HPDE6-E6E7 (cell line): ENCODE data around the gene BCL2L13.
"Not testable (repeated sequence)": the region's sequence is repeated elsewhere in the genome, so short reads cannot be mapped to it uniquely, and the experiment has no call there.

Experiments used
- DNase-seq: peaks from one replicate; pipeline ENCODE4 v3.0.0; 2011; ENCODE audit warnings: missing footprints; ENCODE audit errors: extremely low spot score

Gene BCL2L13

DNA sequence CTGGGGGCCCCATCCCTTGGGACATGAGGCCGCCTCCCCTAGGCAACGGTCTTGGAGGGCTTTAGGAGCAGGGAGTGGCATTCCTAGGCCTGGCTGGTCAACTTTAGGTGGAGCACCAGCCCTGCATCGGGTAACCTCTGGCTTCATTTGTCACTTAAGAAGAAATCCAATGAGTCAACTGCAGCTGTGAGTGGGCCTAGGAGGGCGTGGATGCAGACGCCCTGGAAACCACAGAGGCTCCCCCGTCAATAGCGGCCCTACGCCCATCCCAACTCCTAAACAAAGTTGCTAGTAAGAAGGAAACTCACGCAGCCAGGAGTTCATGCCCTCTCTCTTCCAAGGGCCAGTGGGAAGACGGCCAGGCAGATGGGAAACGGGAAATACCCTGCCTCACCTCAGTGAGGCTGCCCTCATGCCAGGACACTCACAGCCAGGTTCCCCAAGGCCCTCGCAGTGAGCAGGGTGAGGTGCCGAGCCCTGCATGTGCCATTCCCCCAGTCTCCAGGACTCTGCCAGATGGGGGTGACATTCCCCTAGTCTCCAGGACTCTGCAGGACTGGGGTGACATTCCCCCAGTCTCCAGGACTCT is 114.9 kb downstream of the BCL2L13 start:
- no peak for DNase-seq

DNA sequence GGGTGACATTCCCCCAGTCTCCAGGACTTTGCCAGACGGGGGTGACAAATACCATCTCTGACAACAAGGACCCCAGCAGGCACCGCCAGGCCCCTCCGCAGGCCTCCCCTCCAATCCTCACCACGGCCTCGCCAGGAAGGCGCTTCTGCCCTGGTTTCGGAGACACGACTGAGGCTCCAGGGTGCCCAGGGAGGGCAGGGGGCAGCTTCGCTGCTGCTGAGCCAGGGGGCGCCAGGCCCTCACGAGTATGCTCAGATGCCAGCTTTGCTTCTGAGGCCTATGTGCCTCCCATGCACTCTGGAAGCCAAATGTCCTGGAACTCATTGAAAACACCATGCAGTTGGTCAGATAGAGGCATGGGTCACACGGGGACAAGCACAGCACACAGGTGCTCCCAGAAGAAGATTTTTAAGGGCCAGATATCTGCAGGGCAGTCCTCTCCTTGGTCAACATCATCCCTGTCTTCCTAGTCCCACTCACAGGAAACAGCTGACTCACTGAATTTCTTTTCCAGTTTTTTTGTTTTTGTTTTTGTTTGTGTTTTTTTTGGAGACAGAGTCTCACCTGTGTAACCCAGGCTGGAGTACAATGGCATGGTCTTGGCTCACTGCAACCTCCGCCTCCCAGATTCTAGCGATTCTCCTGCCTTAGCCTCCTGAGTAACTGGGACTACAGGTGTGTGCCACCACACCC is 115.8 kb downstream of the BCL2L13 start:
- DNase-seq, result no peak

DNA sequence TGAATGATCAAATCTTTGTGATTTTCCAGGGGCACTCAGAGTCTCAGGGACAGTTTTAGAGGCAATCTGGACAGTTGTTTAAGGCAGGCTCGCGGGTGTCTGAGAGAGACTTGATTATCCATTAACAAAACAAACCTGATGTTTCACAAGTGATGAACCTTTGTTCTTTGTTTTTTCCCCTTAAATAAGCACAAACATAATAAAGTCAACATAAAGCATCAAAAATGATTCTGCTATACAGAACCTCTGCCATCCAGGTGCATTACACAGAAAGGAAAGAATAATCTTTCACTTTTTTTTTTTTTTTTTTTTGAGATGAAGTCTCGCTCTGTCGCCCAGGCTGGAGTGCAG is 122.6 kb downstream of the BCL2L13 start:
- no peak for DNase-seq

DNA sequence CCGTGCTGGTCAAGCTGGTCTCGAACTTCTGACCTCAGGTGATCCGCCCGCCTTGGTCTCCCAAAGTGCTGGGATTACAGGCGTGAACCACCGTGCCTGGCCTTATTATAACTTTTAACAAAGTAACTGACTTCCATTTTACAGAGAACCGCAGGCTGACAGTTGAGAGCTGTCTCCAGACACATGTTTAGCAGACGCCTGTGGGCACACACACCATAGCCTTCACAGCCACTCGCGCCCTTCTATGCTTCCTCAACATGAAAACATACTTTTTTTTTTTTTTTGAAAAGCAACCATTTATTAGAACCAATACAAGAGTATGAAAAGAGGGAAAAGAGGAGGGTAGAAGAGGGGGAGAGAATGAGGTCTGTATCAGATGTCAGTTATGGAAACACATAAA is 124.9 kb downstream of the BCL2L13 start:
- DNase-seq, result not testable (repeated sequence)

DNA sequence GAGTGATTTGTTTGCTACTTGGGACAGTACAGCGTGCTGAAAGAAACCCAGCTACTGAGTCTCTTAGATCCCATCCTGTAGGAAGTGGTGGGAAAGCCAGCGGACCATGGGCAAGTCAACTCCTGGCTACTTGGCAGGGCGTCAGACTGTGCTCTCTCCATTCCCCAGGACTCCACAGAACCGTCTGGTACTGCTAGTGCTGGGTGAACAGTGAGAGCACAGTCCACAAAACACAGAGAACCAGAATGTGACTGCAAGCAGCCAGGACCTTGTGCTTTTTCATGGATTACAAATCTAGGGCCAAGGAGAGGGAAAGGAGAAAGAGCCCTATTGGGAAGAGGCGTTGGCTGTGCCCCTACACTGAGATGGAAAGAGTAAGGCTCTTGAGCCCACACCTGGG is 125.5 kb downstream of the BCL2L13 start:
- DNase-seq, result no peak

DNA sequence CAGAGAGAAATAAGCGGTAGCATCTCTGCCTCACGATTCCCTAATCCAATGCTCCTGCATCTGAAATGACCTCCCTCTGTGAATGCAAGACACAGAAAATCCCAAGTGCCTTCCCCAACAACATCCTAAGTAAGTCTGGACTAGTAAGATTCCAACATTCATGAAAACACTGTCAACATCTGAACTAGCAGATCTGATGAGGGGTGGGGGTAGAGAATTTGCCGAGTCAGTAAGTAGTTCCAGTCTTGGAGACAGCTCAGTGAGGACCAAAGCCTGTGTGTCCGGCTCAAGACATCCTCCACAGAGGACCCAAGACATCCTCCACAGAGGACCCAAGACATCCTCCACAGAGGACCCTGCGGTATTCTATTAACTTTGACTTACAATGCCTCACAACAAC is 126.3 kb downstream of the BCL2L13 start:
- not testable (repeated sequence) for DNase-seq

DNA sequence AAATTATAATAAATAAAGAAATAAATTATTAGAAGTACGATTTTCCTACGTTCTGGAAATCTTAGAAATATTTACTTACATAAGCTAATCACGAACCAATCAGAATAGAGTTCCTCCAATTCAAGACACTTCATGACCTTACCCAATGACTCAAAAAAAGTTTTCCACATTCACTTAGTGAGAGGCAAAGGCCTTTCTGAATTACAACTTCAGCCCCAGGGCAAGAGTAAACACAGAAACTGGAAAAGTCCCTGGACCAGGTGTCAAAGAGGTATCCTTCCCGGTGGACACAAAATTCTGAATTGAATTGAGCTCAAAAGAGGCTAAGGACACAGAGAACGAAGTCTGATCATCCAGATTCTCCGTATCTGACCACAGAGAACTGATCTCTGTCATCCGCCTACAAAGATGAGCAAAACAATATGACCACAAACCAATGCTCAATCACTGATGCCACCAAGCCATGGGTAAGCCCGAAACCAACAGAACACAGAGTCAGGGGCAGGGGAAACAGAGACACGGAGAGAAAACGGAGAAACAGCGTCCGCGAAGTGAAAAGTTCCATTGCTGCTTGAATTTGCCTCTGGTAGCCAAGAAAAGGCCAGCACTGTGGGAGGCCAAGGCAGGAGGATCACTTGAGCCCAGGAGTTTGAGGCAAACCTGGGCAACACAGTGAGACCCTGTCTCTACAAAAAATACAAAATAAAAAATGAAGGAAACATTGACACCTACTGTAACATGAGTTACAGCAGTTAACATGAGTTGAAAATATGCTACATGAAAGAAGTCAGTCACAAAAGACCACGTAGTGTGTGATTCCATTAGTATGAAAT is 128.9 kb downstream of the BCL2L13 start:
- no peak for DNase-seq

DNA sequence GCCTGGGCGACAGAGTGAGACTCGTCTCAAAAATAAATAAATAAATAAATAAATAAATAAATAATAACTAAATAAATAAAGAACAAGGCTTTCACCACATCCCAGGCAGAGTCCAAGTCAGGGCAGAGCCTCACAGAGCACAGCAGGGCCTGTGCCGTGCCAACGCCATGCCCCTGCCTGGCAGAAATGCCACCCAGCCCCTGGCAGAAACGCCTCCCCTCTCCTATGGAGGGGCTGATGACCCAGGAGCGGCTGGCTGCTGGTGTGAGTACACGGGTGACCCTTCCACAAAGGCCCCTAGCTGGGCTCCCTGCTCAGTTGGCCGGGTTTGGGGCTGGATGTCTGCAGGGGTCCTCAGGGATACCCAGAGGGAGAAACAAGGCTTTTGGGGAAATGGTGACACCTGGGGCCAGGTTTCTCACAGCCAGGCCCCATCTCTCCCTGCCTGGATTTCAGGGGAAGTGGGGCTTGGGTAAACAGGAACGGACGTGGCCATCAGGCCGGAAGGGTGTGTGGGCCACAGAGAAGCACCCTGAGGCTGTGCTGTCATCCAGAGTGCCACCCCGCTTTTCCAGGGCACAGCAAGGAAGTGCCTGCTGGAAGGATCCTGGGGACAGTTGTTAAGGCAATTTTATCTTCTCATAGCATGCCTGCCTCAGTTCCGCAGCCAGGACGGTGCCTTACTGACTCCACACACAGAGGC is 130.6 kb downstream of the BCL2L13 start:
- DNase-seq, result no peak

DNA sequence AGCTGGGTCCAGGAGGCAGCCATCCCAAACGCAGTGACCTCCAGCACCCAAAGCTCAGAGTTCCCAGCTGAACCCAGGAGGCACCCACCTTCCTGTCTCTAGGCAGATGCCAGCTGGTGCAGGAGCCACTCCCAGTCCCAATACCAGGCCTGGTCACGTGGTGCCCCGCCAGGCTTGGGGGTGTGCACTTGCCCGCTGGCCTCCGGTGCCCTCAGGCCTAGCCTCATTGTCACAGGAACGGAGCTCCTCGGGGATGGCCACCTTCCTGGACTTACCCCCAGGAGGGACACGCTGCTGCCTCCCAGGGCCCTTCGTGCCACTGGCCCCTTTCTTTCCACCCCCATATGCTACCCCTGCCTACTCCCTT is 131.1 kb downstream of the BCL2L13 start:
- no peak for DNase-seq

DNA sequence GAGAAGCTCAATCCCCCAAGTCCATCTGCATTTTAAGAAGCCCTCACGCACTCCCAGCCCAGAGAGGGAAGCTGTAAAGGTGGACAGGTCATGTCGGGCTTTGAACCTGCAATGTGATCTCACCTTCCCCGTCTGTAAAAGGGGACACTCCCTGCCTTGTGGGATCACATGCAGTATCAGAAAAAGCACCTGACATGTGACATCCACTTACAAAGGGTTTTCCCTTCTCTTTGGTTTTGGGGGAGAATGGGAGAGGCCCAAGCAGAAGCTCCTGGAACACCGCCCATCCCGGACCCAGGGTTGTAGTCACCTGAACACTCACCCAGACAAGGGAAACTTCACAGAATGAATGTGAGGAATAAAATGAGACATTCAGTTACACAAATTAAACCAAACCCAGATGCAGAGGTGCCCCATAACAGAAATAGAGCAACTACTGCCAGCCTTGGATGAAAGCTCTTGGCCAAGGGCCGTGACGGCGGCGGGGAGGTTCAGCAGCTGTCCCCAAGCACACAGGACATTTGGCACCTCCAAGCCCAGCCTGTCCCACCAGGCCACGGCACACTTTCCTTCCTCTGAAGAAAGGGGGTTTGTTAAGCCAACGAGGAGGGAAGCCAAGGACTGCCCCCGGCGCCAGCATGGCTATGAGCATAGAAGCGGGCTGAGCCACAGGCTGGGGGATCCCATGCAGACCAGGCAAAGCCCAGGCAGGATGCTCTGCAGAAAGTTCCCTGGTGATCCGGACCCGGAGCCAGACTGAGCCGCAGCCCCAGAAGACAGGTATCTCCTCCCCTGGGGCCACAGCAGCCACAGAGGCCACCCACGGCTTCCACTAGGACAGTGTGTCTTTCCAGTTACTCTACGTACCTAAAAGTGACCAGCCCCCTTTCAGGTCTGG is 131.9 kb downstream of the BCL2L13 start:
- no peak for DNase-seq

DNA sequence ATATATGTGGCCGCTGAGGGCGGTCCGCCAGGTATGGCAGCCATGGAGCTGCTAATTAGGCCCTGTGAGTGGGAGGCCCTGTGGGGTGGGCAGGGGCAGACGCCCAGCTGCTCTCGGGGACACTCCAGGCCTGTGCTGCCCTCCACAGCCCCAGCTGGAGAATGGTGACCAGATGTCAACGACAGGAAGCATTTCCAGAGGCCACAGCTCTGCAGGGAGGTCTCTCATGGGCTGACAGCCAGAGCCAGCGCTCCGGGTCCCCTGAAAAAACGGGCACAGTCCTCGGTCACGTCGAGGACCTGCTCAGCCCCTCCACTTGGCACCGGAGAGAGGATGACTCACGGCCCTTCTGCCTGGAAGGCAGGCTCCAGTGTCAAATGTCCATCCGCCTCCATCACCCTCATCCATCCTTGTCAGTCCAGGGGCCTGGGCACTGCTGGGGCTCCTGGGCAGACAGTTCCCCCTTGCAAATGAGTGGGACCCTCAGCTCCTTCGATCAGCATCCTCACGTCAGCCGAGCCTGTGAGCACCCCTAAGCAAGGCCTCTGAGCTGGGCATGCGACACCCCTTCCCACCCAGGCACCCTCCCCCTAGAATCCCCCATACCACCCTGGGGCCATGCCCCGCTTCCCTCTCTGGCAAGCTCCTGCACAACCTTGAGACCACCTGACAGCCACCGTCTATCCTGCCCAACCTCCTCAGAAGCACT is 133.8 kb downstream of the BCL2L13 start:
- DNase-seq, result peak; percentile 41

DNA sequence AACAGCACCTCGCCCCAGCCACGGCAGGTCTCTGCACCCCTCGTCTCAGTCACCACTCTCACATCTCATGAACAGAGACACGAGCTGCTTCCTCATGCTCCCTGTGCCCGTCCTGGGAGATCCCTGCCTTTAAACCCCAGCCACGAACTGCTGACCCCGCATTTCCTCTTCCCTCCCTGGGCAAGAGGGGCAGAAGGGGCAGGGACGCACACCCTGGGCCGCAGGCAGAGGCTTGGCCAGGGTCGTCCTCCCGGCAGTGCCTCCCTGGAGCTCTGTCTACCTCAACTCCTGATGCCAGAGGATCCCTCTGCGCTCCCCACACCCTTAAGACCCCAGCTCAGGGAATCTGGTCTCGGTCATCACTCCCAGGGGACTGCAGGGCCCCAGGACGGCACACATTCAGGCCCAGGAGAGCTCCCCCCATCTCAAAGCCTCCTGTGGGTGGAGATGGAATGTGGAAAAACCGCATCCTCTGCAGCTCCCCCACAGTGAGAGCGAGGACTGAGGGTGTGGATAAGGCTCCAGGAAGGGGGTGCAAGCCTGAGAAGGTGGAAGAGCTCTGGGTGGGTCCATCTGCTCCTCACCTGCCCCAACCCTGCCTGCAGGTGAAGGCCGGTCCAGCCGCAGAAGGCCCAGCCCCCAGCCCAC is 134.5 kb downstream of the BCL2L13 start:
- peak; percentile 63 for DNase-seq

DNA sequence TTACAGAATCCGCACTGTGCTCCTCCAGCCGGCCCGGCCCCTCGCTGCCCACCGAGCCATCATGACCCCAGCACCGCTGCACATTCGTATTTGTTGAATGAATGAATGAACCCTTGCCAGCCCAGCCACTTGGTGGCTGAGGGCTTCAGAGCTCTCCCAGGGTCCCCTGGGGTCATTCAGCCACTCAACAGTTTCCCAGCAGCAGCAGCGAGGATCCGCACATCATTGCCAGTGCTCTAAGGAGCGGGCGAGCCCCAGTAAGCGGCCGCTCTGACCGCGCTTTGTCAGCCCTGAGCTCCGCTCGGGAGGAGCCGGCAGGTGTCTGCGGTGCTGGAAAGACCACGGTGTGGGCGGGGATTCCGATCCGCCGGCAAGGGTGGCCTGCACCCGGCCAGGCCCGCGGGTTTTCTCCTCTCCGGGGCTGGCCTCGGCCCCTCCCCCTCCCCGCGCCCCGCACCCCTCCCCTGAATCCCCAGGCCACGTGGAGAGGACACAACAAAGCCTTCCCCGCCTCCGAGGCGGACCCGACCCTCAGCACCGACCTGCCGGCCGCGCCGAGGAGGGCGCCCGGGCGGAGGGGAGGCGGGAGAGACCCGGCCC is 135.1 kb downstream of the BCL2L13 start:
- DNase-seq, result peak; percentile 57

DNA sequence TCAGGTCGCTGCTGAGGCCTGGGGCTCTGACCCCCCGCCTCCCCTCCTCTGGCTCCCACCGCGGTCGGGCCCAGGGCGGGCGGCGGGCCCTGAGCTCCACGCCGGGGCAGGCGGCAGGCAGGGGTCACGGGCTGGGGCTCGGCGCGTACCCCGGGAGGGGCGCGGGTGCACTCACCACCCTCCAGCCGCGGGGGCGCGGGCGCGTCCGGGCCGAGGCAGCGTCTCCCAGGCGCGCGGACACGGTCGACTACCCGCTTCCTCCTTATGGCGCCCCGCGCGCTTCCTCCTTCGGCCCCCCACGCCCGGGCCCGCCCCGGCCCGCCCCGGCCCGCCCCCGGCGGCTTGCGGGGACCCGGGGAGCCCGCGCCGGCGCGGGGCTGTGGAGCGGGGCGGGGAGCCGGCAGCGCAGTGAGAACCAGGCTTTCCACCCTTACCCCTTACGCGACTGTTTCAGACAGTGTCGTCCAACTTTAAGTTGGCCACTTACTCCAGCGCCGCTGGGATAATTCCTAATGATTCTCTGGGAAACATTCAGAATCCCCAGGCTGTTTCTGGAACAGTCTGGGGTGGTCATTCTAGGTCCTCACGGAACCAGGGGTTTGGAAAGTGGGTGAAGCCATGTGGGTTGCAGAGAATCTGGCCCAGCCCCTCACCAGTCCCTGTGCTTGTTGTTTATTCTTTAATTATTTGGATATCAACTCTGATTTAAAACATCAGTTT is 135.8 kb downstream of the BCL2L13 start, which contains the start of gene BID:
TSS of gene BID (minus strand) at position 264 of the 720 bp plus-strand sequence. CDS start 24,353 bp downstream, outside the sequence.
- DNase-seq, result no peak

DNA sequence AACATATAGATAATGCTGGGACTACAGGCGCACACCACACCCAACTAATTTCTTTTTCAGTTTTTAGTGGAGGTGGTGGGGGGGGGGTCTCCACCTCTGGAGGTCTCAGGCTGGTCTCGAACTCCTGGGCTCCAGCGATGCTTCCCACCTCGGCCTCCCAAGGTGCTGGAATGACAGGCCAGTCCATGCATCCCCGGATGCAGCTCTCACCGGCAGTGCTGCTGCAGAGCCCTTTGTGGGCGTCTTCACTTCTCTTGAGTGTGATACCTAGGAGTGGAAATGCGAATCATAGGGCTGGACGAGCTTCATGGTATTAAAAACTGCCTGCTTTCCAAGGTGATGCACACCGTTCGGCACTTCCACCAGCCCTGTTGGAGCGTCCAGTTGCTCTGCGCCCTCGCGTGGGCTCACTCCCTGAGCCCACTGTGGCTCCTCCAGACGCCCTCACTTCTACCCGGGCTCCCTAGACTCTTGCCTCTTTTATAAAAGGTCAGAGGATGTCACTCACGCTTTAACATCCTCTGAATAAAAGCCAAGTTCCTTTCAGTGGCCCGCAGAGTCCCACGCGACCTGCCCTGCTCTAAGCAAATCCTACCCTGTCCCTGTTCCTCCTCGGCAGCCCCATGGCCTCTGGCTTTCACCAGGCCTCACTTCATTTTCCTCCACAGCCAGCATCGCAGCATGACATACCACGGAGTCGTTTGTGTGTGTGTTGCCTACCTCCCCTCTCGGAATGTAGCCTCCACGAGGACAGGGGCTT is 136.5 kb downstream of the BCL2L13 start:
- DNase-seq, result no peak

DNA sequence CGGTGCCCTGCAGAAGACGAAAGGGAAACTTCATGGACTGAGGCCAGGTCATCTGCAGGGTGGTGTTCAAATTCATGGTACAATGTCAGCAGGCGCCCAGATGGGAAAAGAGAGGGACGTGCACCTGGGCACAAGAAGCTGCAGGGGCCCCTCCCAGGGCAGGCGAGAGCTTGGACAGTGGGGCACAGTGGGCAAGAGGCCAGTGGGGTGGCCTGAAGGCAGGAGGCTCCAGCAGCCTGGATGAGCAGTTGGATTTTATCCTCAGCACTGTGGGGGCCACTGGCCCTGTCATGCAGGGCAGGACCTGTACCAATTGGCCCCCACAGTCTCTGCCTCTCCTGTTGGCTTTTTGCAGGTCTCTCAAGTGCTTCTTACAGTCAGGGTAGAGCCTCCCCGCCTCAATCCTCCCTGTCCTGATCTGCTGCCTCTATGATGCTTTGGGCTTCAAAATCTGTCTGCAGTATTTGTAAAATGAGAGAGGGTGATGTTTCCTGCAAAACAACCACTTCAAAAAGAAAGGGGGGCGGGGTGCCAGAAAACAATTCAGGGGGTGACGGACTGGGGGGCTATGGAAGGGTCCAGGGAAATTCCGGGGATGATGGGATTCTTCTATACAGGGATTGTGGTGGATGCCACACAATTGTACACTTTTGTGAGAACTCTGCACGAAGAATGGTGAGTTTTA is 137.4 kb downstream of the BCL2L13 start:
- no peak for DNase-seq

DNA sequence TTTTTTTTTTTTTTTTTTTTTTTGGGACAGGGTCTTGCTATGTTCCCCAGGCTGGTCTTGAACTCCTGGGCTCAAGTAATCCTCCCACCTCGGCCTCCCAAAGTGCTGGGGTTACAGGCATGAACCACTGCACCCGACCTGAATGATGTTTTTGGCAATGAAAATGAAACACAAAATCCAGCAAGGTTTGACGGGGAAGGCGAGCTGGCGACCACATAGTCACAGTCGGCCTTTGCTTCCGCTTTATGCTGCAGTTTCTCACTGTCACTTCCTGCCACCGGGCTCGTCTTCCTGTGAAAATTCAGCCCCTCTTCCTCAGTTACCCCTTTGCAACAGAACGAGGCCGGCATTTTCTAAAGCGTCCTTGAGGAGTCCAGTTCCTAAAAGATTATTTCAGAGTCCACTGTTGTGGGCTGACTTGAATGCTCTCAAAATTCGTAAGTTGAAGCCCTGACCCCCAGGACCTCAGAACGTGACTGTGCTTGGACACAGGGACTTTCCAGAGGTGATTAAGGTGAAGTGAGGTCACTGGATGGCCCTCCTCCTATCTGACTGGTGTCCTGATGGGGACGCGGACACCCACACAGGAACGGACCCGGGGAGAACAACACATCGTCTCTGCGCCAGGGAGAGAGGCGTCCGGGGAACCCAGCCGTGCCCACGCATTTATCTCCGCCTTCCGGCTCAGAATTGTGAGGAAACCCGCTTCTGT is 138.6 kb downstream of the BCL2L13 start:
- DNase-seq, result no peak
